Islet precursor cell (in vitro differentiated cells): Measurements from ENCODE around the gene CHCHD10.

Experiments used
- DNase-seq: peaks from one replicate; pipeline ENCODE4 v3.0.0-alpha.2; 2018

The CHCHD10 gene

GRCh38 chr22:23767673-23768548, at the start of gene CHCHD10:
TSS of gene CHCHD10 (minus strand) at chr22:23767972. CDS start at chr22:23767874, 98 bp downstream.
- DNase-seq = peak; percentile 92

GRCh38 chr22:23817146-23817545, 49.4 kb upstream of the CHCHD10 start:
- DNase-seq = no peak

- DNase-seq = no peak
These were observed 48.6 kb upstream of the CHCHD10 start for GRCh38 chr22:23816156-23816976.

GRCh38 chr22:23815541-23816155, 47.9 kb upstream of the CHCHD10 start:
- DNase-seq = no peak

- DNase-seq = no peak
These were observed 44.6 kb upstream of the CHCHD10 start for GRCh38 chr22:23812378-23812777.

GRCh38 chr22:23806837-23807236, 39.1 kb upstream of the CHCHD10 start:
- no peak for DNase-seq

GRCh38 chr22:23804781-23805291, 37.1 kb upstream of the CHCHD10 start:
- DNase-seq = no peak

- no peak for DNase-seq
These were observed 35.4 kb upstream of the CHCHD10 start for GRCh38 chr22:23803001-23803819.

- DNase-seq = no peak
These were observed 34.2 kb upstream of the CHCHD10 start for GRCh38 chr22:23801886-23802377.

GRCh38 chr22:23801238-23801821, 33.6 kb upstream of the CHCHD10 start:
- peak; percentile 41 for DNase-seq

GRCh38 chr22:23800297-23801237, 32.8 kb upstream of the CHCHD10 start:
- DNase-seq = no peak

GRCh38 chr22:23796461-23796860, 28.7 kb upstream of the CHCHD10 start:
- no peak for DNase-seq

GRCh38 chr22:23793326-23793725, 25.6 kb upstream of the CHCHD10 start:
- no peak for DNase-seq

- no peak for DNase-seq
These were observed 24.2 kb upstream of the CHCHD10 start for GRCh38 chr22:23791738-23792645.

- DNase-seq = no peak
These were observed 23.3 kb upstream of the CHCHD10 start for GRCh38 chr22:23790819-23791737.

- DNase-seq = peak; percentile 62
These were observed 21.9 kb upstream of the CHCHD10 start for GRCh38 chr22:23789638-23790037.

- peak; percentile 29 for DNase-seq
These were observed 21.3 kb upstream of the CHCHD10 start for GRCh38 chr22:23789121-23789520.

- peak; percentile 24 for DNase-seq
These were observed 20.1 kb upstream of the CHCHD10 start for GRCh38 chr22:23787910-23788309.
